Embryonic facial prominence (tissue), 1 donor: ENCODE data around the gene NLE1.
"Not testable (repeated sequence)": the region's sequence is repeated elsewhere in the genome, so short reads cannot be mapped to it uniquely, and the experiment has no call there.

Experiments used
- DNase-seq: peaks from one replicate; pipeline ENCODE4 v3.0.0-alpha.2; 2016; ENCODE audit errors: extremely low spot score

The NLE1 gene

DNA sequence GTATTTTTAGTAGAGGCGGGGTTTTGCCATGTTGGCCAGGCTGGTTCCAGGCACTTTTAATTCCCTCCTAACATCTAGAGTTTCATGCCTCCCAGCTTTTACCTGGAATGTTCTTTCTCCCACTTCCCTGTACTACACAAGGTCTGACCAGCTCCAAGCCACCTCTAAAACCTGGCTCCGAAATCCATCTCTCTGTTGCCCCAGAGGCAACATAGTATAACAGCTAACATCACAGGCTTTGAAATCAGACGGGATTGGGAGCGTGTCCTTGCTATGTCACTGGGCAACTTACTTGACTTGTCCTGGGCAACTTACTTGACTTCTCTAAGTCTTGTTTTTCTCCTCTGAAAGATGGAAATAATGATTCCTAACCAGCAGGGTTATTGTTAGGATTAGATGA, 20.7 kb upstream of the NLE1 start:
- no peak for DNase-seq

DNA sequence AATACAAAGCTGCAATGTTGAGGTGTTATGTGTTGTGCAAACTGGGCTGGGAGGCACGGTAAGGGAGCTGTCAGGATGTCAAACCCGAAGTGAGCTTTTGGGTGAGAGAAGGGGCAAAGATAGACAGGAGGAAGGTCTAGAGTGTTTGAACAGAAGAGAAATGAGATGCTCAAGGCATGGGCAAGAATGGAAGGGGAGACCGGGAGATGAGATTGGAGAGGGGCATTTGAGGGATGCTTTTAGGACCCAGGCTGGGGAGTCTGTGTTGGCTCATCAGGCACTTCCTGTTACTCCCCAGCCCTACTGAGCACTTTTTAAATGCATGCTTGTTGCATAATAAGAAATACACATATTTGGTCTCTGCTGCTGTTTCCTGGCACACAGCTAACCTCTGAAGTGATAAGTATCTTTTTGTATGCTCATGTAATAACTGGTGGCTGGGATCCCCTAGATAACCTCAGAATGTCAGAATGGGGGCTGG, 19.2 kb upstream of the NLE1 start:
- DNase-seq, result no peak

DNA sequence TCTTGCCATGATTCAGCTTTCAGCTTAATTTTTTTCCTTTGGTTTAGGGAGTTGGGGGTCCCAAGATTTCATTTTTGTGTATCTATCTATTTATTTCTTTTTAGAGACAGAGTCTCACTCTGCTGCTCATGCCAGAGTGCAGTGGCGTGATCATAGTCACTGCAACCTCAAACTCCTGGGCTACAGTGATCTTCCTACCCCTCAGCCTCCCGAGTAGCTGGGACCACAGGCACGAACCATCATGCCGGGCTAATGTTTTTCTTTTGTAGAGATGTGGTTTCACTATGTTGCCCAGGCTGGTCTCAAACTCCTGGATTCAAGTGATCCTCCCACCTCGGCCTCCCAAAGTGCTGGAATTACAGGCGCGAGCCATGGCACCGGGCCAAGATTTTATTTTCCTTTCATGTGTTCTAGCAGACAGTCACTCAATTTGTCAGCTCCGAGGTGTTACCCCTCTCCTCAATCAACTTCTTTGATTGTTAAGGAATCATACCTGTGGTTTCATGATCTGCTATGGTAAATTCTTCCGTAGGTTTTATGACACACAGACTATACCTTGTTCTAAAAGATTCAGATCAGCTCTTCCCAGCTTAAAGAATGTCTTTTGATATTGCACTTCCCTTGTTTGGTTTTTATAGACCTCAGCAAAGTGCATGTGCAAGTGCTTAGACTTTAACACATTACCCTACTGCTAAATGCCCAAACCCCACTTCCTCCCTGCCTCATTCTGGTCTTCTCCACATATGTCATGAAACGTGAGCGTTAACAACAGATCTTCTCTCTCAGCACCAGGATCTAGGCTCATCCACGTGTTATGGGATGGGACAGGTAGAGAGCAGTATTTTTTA, 18.5 kb upstream of the NLE1 start:
- no peak for DNase-seq

DNA sequence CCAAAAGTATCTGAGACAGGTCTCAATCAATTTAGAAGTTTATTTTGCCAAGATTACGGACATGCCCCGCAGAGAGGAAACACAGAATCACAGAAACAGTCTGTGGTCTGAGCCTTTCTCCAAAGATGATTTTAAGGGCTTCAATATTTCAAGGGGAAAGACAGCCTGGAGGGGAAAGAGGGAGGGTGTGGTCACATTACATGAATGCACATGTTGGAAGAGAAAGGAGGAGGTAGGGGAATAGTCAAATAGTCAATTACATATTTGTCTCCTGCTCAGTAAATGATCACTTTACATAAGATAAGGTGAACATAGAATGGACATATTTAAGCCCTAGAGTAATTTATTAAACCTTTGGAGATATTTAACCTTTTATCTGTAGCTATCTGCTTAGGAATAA, 17.8 kb upstream of the NLE1 start:
- no peak for DNase-seq

DNA sequence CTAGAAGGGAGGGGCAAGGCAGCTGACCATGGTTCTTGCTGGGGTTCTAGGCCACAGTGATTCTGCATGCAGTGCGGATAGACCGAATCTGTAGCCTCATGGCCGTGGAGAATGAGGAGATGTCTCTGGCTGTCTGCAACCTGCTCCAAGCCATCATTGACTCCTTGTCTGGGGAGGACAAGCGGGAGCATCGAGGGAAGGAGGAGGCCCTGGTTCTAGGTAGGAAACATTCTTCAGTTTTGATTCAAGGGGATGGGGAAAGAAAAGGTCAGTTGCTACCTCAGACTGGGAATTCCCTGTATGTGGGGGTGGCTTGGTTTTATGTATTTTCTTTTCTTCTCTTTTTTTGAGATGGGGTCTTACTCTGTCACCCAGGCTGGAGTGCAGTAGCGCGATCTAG, 13.1 kb upstream of the NLE1 start:
- DNase-seq, result no peak

DNA sequence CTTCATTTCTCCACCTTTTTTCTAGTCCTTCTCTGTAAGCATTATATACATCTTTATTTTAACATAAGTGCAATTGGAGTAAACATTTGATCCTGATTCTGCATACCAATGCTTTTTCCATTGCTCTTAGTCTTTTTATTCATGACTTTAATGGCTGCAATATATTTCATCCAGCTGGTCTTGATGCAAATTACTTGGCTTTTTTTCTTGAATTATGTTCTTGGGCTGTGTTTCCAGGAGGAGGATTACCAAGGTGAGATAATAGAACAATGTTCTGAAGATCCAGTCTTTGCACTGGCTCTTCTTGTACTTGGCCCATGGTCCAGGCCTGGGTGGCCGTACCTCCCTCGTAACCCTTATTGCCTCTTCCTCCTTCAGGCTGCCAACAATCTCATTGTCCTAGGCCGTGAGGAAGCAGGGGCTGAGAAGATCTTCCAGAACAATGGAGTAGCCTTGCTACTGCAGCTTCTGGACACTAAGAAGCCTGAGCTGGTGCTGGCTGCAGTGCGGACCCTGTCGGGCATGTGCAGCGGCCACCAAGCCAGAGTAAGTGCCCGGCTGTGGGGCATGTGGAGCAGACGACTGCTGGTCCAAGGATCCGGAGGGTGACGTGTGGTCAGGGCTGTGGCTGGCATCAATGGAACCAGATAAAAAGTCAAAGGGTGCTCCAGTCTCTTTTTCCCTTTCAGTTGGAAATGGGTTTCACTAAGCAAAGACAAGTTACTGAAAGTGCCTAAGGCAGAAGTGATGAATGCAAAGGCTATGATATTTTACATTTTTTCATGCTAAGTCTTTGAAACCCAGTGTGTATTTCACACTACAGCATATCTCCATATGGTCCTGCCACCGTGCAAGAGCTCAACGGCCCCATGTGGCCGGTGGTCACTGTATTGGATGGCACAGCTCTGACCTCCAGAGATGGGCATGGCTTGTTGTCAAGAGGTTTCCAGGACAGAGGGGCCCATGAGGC, 12.4 kb upstream of the NLE1 start:
- DNase-seq, result no peak

DNA sequence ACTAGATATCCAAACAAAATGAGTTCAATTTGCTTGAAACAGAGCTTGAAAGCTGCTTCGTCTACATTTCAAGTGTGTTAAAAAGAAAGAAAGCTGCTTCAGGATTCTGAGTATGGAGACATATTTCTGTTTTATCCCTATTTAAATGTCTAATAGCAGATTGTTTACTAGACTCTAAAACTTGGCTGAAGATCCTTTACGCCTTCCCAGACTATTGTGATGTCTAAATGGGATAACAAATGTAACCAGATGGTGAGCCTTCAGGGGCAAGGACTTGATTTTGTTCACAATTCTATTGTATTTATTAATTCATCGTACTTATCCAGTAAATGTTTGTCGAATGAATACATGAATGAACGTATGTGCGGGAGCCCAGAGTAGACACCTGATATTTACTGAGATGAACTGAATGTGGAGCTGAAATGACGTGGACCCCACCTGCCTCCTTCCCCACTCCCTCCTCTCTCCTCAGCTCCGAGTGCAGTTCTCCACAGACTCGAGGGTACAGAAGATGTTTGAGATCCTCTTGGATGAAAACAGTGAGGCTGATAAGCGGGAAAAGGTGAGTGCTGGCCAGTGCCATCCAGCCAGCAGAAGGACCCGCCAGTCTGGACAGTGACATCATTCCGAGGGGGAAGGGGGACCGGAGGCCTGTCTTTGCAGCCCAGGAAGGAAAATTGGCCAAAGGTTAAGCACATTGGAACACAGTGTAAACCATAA, 10.5 kb upstream of the NLE1 start:
- no peak for DNase-seq

DNA sequence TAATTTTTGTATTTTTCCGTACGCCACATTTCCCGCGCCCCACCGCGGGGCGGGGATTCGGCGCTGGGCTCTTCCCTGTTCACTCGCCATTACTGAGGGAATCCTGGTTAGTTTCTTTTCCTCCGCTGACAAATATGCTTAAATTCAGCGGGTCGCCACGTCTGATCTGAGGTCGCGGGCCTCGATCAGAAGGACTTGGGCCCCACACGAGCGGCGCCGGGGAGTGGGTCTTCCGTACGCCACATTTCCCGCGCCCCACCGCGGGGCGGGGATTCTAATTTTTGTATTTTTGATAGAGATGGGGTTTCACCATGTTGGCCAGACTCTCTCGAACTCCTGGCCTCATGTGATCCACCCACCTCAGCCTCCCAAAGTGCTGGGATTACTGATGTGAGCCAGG, 9.0 kb upstream of the NLE1 start:
- not testable (repeated sequence) for DNase-seq

DNA sequence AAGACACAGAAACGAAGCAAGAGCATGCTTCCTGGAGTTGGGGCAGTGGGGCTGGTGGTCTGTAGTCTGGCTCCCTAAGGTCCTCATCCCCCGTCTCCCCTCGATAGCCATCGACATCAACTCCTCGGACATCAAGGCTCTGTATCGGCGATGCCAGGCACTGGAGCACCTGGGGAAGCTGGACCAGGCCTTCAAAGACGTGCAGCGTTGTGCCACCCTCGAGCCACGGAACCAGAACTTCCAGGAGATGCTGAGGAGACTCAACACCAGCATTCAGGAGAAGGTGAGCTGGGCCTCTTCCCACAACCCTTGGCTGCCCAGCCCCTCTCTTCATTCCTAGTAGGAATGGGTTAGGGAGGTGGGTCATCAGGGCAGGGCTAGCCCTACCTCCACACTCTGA, 7.8 kb upstream of the NLE1 start:
- DNase-seq, result no peak

DNA sequence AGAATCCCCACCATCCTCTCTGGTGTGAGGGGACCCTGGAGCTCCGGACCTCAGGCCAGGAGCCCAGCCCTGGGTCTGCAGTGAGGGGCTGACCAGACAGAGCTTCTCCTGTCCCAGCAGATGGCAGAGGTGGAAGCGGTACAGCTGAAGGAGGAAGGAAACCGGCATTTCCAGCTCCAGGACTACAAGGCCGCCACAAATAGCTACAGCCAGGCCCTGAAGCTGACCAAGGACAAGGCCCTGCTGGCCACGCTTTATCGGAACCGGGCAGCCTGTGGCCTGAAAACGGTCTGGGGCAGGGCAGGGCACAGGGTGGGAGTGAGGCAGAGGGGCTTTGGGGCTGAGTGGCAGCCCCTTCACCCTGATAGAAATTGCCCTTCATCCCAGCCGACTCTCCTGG, 6.0 kb upstream of the NLE1 start:
- DNase-seq, result no peak

DNA sequence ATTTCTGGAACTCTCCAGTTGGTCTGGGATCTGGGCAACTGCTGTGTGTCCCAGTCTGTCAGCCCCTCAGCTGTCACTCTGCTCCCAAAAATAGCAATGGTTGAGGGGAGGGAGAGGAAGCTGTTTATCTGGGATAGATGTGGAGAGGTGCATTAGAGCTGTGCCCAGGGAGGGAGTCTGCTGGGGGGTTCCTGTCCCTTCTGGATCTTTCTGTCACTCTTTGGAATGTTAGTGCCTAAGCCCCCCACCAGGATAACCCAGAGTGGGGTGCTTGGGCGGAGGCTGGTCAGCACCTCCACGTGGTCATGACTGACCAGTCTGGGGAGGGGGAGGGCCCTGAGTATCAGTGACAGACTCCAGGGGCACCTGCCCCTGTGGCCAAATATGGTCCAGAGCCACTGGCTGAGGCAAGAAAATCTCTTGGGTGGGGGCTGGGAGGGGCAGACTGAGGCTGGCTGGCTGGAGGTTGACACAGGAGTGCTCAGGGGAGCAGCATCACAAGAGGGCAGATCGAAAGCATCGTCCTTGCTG, 5.3 kb upstream of the NLE1 start, which contains the start of gene UNC45B:
Gene UNC45B, plus strand, starts transcription at position 443 of the 531 bp plus-strand sequence. CDS start 447 bp downstream, outside the sequence.
- DNase-seq, result no peak

DNA sequence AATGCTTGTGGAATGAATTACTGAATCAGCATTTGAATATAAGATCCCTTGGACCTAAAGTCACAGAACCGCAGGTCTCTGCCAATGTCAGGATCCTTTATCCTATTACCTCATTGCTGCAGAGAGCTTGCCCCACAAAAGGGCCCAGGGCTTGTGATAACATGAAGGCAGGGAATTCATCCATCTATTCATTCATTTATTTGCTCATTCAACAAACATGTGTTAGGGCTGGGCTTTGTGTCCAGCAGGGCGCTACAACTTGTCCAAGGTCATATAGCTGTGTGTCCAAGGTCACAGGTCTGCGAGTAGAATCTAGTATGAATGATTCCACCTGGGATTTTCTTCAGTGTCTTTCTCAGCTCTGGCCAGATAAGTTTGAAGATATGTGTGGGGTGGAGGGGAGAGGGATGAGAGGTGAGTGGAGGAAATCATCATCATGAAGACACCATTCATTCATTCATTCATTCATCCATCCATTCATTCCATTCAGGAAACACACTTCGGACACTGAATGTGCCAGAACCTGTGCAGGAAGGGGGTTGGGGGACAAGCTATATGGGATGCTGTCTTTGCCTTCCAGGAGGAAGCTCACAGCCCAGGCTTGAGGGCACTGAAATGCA, 4.2 kb upstream of the NLE1 start:
- no peak for DNase-seq

DNA sequence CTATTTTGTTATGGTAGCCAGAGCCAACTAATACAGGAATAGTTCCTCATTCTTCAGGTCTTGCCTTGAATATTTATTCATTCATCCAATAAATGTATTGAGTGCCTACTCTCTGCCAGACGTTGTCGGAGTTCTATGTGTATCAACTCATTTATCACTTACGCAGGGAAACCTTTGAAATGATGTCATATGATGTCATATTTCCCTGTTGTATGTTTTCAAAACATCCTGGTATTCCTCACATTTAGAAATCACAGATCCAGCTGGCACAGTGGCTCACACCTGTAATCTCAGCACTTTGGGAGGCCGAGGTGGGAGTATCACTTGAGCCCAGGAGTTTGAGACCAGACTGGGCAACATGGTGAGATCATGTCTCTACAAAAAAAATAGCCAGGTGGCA, 2.7 kb upstream of the NLE1 start:
- DNase-seq, result no peak

DNA sequence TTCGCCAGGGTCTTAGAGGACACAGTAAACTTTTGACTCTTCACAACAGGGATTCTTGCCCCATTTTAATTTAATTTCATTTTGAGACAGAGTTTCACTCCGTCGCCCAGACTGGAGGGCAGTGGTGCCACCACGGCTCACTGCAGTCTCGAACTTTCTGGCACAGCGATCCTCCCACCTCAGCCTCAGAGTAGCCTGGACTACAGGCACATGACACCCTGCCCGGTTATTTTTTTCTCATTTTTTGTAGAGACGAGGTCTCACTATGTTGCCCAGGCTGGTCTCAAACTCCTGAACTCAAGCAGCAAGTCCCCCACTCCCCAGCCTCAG, 329 bp upstream of the NLE1 start:
- no peak for DNase-seq

DNA sequence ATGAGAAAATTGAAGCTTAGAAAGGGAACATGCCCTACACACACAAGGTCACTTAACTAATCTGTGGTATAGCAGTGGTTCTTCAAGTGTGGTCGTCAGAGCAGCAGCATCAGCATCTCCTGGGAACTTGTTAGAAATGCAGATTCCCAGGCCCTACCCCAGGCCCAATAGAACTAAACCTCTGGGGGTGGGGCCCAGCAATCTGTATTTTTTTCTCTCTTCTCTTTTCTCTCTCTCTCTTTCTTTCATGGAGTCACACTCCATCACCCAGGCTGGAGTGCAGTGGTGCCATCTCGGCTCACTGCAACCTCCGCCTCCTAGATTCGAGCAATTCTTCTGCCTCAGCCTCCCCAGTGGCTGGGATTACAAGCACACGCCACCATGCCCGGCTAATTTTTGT, 3.9 kb downstream of the NLE1 start:
- DNase-seq, result no peak

DNA sequence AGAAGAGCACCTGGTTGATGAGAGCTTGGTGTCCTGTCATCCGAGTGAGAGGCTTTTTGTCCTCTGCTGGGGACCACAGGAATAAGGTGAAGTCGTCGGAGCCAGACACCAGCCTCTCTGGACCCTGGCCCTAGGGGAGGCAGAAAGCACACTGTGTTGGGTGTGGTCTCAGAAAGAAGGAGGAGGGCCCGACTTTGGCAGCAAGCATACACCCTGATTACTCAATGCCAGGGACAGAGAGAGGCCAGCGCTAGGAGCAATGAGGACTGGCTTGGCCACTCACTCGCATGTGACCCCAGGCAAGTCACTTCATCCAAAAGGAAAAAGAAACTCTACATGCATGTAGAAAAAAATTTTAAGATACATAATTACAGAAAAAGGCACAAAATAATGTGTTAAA, 6.8 kb downstream of the NLE1 start:
- DNase-seq, result no peak

DNA sequence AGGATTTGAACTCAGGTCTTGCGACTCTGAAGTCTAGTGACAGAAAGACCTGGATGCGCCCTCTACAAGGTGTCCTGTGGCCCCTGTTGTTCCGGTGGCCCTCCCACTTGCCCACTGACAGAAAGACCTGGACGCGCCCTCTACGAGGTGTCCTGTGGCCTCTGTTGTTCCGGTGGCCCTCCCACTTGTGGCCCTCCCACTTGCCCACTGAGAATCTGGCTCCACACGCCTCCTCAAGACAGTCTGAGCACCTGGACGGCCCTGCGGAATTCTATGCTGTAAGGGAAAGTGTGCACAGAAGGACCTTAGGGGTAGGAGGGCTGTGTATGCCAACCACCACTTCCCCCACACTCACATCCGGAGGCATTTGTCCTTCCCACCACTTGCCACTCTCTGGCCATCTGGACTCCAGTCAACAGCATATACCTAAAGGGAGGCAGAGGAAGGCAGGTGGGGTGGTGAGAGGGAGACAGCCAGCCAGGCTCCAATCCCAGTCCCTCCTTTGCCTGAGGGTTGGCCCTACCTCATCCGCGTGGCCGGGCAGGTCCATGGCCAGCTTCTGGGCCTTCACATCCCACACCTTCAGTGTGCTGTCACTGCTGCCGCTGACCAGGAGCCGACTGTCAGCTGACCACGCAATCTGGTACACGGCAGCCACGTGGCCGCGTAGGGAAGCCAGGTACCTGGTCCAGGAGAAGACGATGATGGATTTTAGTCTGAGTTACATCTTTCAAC, 9.1 kb downstream of the NLE1 start:
- no peak for DNase-seq

DNA sequence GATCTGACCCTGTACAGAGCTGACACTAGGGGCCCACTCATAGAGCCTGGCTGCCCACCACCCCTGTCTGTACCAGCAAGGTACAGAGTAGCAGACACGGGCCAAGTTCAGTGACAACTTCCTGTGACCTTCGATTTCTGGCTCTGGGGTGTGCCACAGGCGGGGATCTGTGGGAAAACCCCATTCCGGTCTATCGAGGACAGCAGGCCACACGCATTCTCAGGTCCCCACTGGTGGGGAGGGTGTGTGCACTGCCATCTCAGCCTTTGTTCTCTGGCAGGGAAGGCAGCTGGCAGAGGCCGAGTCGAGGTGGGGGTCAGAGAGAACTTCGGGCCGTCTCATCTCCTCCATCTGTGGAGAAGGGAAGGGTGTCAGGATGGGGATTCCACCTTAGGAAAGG, 10.0 kb downstream of the NLE1 start:
- no peak for DNase-seq

DNA sequence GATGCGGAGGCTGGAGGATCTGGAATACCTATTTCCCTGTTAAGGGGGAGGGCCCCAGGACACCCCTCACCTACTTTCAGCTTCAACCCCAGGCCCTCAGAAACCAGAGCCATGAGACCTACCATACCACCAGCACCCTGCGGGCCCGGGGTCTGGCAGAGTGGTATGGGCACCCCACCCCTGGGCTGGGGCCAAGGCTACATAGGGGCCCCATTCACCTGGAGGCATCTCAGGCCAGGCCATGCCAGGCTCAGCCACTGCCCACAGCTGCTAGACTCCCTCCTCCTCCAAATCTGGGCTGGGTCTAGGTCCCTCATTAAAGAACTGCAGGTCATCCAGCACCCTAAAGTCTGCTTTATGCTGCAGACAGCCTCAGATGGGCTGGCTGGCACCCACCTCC, 11.7 kb downstream of the NLE1 start:
- DNase-seq, result no peak

DNA sequence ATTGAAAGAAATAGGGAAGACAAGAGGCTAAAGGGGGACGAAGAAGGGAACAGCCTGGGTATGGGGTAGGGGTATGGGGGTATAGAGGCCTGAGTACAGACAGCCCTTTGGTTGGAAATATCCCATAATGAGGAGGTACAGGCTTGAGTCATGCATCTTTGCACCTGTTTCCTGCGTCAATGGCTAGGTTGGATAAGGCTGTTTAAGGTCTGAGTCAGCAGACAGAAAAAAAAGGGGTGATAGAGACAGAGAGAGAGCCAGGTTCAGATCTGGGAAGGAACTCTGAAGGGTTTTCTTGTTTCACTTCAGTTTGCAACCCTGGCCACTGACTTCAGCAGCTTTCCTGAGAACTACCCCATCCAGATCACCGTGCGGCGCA, 12.1 kb downstream of the NLE1 start:
- DNase-seq, result no peak
